SU-DHL-6 (cell line): ENCODE measurements around the gene RIN3.

Experiments used
- H2AFZ ChIP-seq: fragments of 200-600 bp; sonication (generic); 2 replicates; pipeline ENCODE4 v1.6.1; 2014; ENCODE audit warnings: low read depth, mild to moderate bottlenecking, moderate library complexity, mixed read lengths, antibody characterized with exemption, low read length; ENCODE audit not compliant: severe bottlenecking
- H3F3A ChIP-seq: fragments of 200-600 bp; shearing (Covaris generic); 2 replicates; pipeline ENCODE4 v1.6.0; 2016; ENCODE audit warnings: antibody characterized with exemption, mild to moderate bottlenecking; ENCODE audit not compliant: insufficient read depth
- H3K27ac ChIP-seq: fragments of 200-600 bp; sonication (generic); 2 replicates; pipeline ENCODE4 v1.5.1; 2016; ENCODE audit warnings: low read depth, mild to moderate bottlenecking, low read length, moderate library complexity, mixed read lengths
- H3K27me3 ChIP-seq: fragments of 200-600 bp; sonication (generic), shearing (Covaris generic); 2 replicates; pipeline ENCODE4 v1.6.0; 2014; ENCODE audit warnings: mild to moderate bottlenecking, low read length
- H3K36me3 ChIP-seq: fragments of 200-600 bp; sonication (generic); 2 replicates; pipeline ENCODE4 v1.6.1; 2014; ENCODE audit warnings: mild to moderate bottlenecking, low read length, mixed read lengths
- H3K4me2 ChIP-seq: fragments of 300-600, 200-600 bp; shearing (Covaris generic), sonication (generic); 2 replicates; pipeline ENCODE4 v1.6.0; 2014; ENCODE audit warnings: low read length, low read depth, mild to moderate bottlenecking; ENCODE audit not compliant: poor library complexity, severe bottlenecking
- H3K4me3 ChIP-seq: fragments of 200-600 bp; sonication (generic); 2 replicates; pipeline ENCODE4 v1.5.1; 2014; ENCODE audit warnings: antibody characterized with exemption, low read length, mild to moderate bottlenecking, mixed read lengths; ENCODE audit not compliant: insufficient read depth, poor library complexity, severe bottlenecking
- H3K79me2 ChIP-seq: fragments of 200-600 bp; sonication (generic); 2 replicates; pipeline ENCODE4 v1.6.1; 2014; ENCODE audit warnings: mild to moderate bottlenecking, low read length, moderate library complexity; ENCODE audit not compliant: insufficient read depth
- H3K9ac ChIP-seq: fragments of 200-600 bp; sonication (generic); 2 replicates; pipeline ENCODE4 v1.7.0; 2014; ENCODE audit warnings: mild to moderate bottlenecking, low read length
- H3K9me2 ChIP-seq: fragments of 200-600 bp; sonication (generic); replicated peaks from 2 replicates; pipeline ENCODE4 v1.6.1; 2014; ENCODE audit warnings: low read length; ENCODE audit not compliant: insufficient read depth
- H3K9me3 ChIP-seq: fragments of 200-600 bp; sonication (generic); 2 replicates; pipeline ENCODE4 v1.6.1; 2014; ENCODE audit warnings: low read length, mixed read lengths; ENCODE audit not compliant: insufficient read depth
- H4K20me1 ChIP-seq: fragments of 200-600 bp; sonication (generic); 2 replicates; pipeline ENCODE4 v1.6.1; 2014; ENCODE audit warnings: low read depth, mild to moderate bottlenecking, antibody characterized with exemption, low read length, moderate library complexity, mixed read lengths
- CTCF ChIP-seq: fragments of 200-600 bp; sonication (generic); IDR thresholded peaks from one replicate; pipeline ENCODE4 v1.5.1; 2017; ENCODE audit warnings: antibody characterized with exemption, mild to moderate bottlenecking, low read length, moderate library complexity; ENCODE audit not compliant: insufficient read depth, poor library complexity, severe bottlenecking
- EZH2phosphoT487 ChIP-seq: fragments of 200-600 bp; sonication (generic), shearing (Covaris generic); conservative IDR thresholded peaks from 2 replicates; pipeline ENCODE4 v1.6.1; 2018; ENCODE audit warnings: mild to moderate bottlenecking, antibody characterized with exemption, low read length, moderate library complexity, mixed read lengths

RIN3 gene

DNA sequence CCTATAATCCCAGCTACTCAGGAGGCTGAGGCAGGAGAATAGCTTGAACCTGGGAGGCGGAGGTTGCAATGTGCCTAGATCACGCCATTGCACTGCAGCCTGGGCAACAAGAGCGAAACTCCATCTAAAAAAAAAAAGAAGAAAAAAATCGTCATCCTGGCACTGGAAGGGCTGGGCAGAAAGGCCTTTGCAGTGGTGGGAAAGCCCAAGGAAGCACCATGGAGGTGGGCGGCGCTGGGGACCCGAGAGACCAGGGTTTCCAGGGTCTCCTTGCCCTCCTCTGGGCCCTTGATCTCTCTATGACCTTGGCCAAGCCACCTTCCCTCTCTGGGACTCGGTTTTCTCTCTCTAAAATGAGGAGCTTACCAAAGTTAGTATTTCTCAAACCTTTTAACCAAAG, 169.5 kb downstream of the RIN3 start:
- Histone ChIP-seq H3K27ac (no peak overlapping the region), H4K20me1 (no peaks in the 10 kb centered on the region), H3K9me2 (no peaks in the 10 kb centered on the region), H3K4me2 (no peak overlapping the region), H3K27me3 (no peaks in the 10 kb centered on the region), H3K9ac (no peak overlapping the region), H3F3A (no peaks in the 10 kb centered on the region), H3K36me3 (no peaks in the 10 kb centered on the region), H3K9me3 (no peaks in the 10 kb centered on the region), H3K4me3 (no peak overlapping the region), H2AFZ (no peak overlapping the region), H3K79me2 (no peaks in the 10 kb centered on the region)
- TF ChIP-seq CTCF (no peak), EZH2phosphoT487 (no peak)

GRCh38 chr14:92684801-92685560, 171.4 kb downstream of the RIN3 start:
- Histone ChIP-seq H3K79me2 (no peaks in the 10 kb centered on the region), H3K9ac (no peak overlapping the region), H3K27ac (no peak overlapping the region), H4K20me1 (no peaks in the 10 kb centered on the region), H3K4me2 (no peak overlapping the region), H3K27me3 (no peaks in the 10 kb centered on the region), H3K9me2 (no peaks in the 10 kb centered on the region), H3K36me3 (no peaks in the 10 kb centered on the region), H2AFZ (no peak overlapping the region), H3F3A (no peaks in the 10 kb centered on the region), H3K9me3 (no peaks in the 10 kb centered on the region), H3K4me3 (no peak overlapping the region)
- TF ChIP-seq CTCF (no peak), EZH2phosphoT487 (no peak)

GRCh38 chr14:92685784-92686355, 172.3 kb downstream of the RIN3 start:
- no peaks in the 10 kb centered on the region for H3F3A ChIP-seq
- no peaks in the 10 kb centered on the region for H3K27me3 ChIP-seq
- no peak overlapping the region for H3K4me2 ChIP-seq
- no peaks in the 10 kb centered on the region for H3K36me3 ChIP-seq
- no peak overlapping the region for H3K9ac ChIP-seq
- no peaks in the 10 kb centered on the region for H3K9me2 ChIP-seq
- H3K9me3 ChIP-seq: no peaks in the 10 kb centered on the region
- H3K4me3 ChIP-seq: no peak overlapping the region
- no peak overlapping the region for H2AFZ ChIP-seq
- no peak for TF ChIP-seq CTCF
- no peak for TF ChIP-seq EZH2phosphoT487
- H3K27ac ChIP-seq: no peak overlapping the region
- no peaks in the 10 kb centered on the region for H4K20me1 ChIP-seq
- no peaks in the 10 kb centered on the region for H3K79me2 ChIP-seq
